Common myeloid progenitor, CD34-positive (primary cell): ENCODE data around the gene PRLH.
"Not testable (repeated sequence)": the region's sequence is repeated elsewhere in the genome, so short reads cannot be mapped to it uniquely, and the experiment has no call there.

Source experiments
- CTCF ChIA-PET: fragments of 350-600 bp; sonication (Branson Sonifier 250); formaldehyde crosslinking; loops from one replicate; lab custom pipeline; 2021; ENCODE audit warnings: antibody characterized with exemption; lab: Charles Lee
- POLR2A ChIA-PET: fragments of 350-600 bp; sonication (Branson Sonifier 250); formaldehyde crosslinking; loops from one replicate; lab custom pipeline; 2021; ENCODE audit warnings: antibody characterized with exemption; lab: Charles Lee
- DNase-seq, 3 donors: peaks; one replicate each; pipeline versions ENCODE4 v3.0.0 to v3.0.0-alpha.2; 2013
- H3K27ac ChIP-seq, 2 experiments: 1 replicate in 1 of 2; 2 replicates in 1 of 2; pipeline ENCODE4 v1.7.0; 2013; ENCODE audit warnings: inconsistent platforms in 2 of 2, low read length in 2 of 2, mild to moderate bottlenecking in 2 of 2, low read depth in 1 of 2, moderate library complexity in 1 of 2; ENCODE audit not compliant: severe bottlenecking in 2 of 2, insufficient read depth in 1 of 2, poor library complexity in 1 of 2
- H3K27me3 ChIP-seq, 5 experiments: replicated peaks in 2 of 5; 1 replicate in 3 of 5; 2 replicates in 2 of 5; pipeline versions ENCODE4 v1.6.1 to v1.7.0; 2013; ENCODE audit warnings: low read length in 4 of 5, mild to moderate bottlenecking in 2 of 5, moderate library complexity in 2 of 5, inconsistent platforms in 1 of 5; ENCODE audit not compliant: insufficient read depth in 5 of 5, control insufficient read depth in 4 of 5
- H3K36me3 ChIP-seq, 4 experiments: 1 replicate in 2 of 4; 2 replicates in 2 of 4; pipeline versions ENCODE4 v1.6.1 to v1.7.0; 2013; ENCODE audit warnings: low read length in 3 of 4, control low read depth in 1 of 4, mild to moderate bottlenecking in 1 of 4; ENCODE audit not compliant: control insufficient read depth in 4 of 4, insufficient read depth in 4 of 4
- H3K4me1 ChIP-seq, 4 experiments: 1 replicate in 3 of 4; 2 replicates in 1 of 4; pipeline versions ENCODE4 v1.6.1 to v1.7.1; 2013; ENCODE audit warnings: low read length in 3 of 4, mild to moderate bottlenecking in 3 of 4, control low read depth in 1 of 4, inconsistent platforms in 1 of 4, moderate library complexity in 1 of 4; ENCODE audit not compliant: control insufficient read depth in 4 of 4, insufficient read depth in 4 of 4; ENCODE audit errors: control extremely low read depth in 1 of 4
- H3K4me3 ChIP-seq, 7 experiments: 1 replicate in 4 of 7; 2 replicates in 3 of 7; pipeline versions ENCODE4 v1.5.1 to v1.7.0; 2013; ENCODE audit warnings: mild to moderate bottlenecking in 7 of 7, low read length in 6 of 7, moderate library complexity in 6 of 7, inconsistent platforms in 2 of 7, low read depth in 2 of 7, control low read depth in 1 of 7; ENCODE audit not compliant: insufficient read depth in 4 of 7, control insufficient read depth in 1 of 7; ENCODE audit errors: extremely low read depth in 1 of 7
- H3K9me3 ChIP-seq, 5 experiments: 1 replicate in 4 of 5; 2 replicates in 1 of 5; pipeline versions ENCODE4 v1.6.1 to v1.7.1; 2013; ENCODE audit warnings: low read length in 4 of 5, mild to moderate bottlenecking in 2 of 5, inconsistent platforms in 1 of 5, low read depth in 1 of 5, moderate library complexity in 1 of 5; ENCODE audit not compliant: control insufficient read depth in 4 of 5, insufficient read depth in 2 of 5; ENCODE audit errors: control extremely low read depth in 1 of 5
- WGBS: methylation state at CpG from one replicate; pipeline ENCODE4 v1.1.5; 2013; ENCODE audit not compliant: insufficient coverage; 5-methylcytosine and 5-hydroxymethylcytosine counted together

Gene PRLH

GRCh38 chr2:237606522-237606921 is 40.1 kb downstream of the PRLH start:
- WGBS, result 100% methylated on average over 1 of the region's 4 CpGs
- POLR2A ChIA-PET, DNase-seq, H3K27ac ChIP-seq, H3K9me3 ChIP-seq, H3K36me3 ChIP-seq, H3K27me3 ChIP-seq, H3K4me3 ChIP-seq: not testable (repeated sequence)
- H3K4me1 ChIP-seq, result peaks cover 6 to 29% (median 29%) of the 10 kb centered on the region in 4 experiments
- CTCF ChIA-PET, result interaction anchor here (0.6 to 5.8 kb wide), 8 partner anchors 8 to 1282 kb away, joined by 3 to 27 read pairs (median 3); no protein-coding TSS in a partner anchor

GRCh38 chr2:237612527-237613357 is 46.4 kb downstream of the PRLH start:
- Histone ChIP-seq H3K36me3 (no peaks in the 10 kb centered on the region), H3K4me3 (no peak overlapping the region), H3K9me3 (no peaks in the 10 kb centered on the region), H3K27ac (no peak overlapping the region), H3K4me1 (peaks cover 31 to 51% (median 48%) of the 10 kb centered on the region in 4 experiments), H3K27me3 (no peaks in the 10 kb centered on the region)
- ChIA-PET POLR2A (no interaction called here), CTCF (interaction anchor here (0.5 to 5.5 kb wide), 4 partner anchors 9 to 1160 kb away, joined by 3 to 26 read pairs (median 5); no protein-coding TSS in a partner anchor)
- no peak for DNase-seq
- 96% methylated on average over 5 of the region's 10 CpGs for WGBS

- Histone ChIP-seq H3K36me3 (no peaks in the 10 kb centered on the region), H3K9me3 (no peaks in the 10 kb centered on the region), H3K4me3 (peak overlapping the region in 1 of 7 experiments; percentile 2), H3K27ac (no peak overlapping the region), H3K27me3 (no peaks in the 10 kb centered on the region), H3K4me1 (peaks cover 31 to 58% (median 52%) of the 10 kb centered on the region in 4 experiments)
- ChIA-PET CTCF (interaction anchor here (1.2 to 5.5 kb wide), 4 partner anchors 9 to 59 kb away, joined by 3 to 26 read pairs (median 5); no protein-coding TSS in a partner anchor), POLR2A (interaction anchor here (1.5 kb wide), 1 partner anchor 10 kb away, joined by 3 read pairs; no protein-coding TSS in a partner anchor)
- no peak for DNase-seq
Observed at GRCh38 chr2:237613679-237614078, 47.3 kb downstream of the PRLH start.

GRCh38 chr2:237614151-237614720 is 47.9 kb downstream of the PRLH start:
- Histone ChIP-seq H3K9me3 (no peaks in the 10 kb centered on the region), H3K27me3 (no peaks in the 10 kb centered on the region), H3K27ac (no peak overlapping the region), H3K4me3 (peak overlapping the region in 2 of 7 experiments; percentile 5 to 14), H3K4me1 (peaks cover 31 to 58% (median 52%) of the 10 kb centered on the region in 4 experiments), H3K36me3 (no peaks in the 10 kb centered on the region)
- CTCF ChIA-PET, result interaction anchor here (0.6 to 5.5 kb wide), 9 partner anchors 8 to 144 kb away, joined by 3 to 26 read pairs (median 3); no protein-coding TSS in a partner anchor
- POLR2A ChIA-PET, result interaction anchor here (1.5 kb wide), 1 partner anchor 11 kb away, joined by 3 read pairs; no protein-coding TSS in a partner anchor
- peak; percentile 79 to 89 (median 87) for DNase-seq
- WGBS, result 38% methylated on average over 9 of the region's 9 CpGs

- no peaks in the 10 kb centered on the region for H3K9me3 ChIP-seq
- no peak overlapping the region for H3K27ac ChIP-seq
- peak in 1 of 3 donors; percentile 23 for DNase-seq
- H3K4me3 ChIP-seq, result peak overlapping the region in 2 of 7 experiments; percentile 22 to 45
- no peaks in the 10 kb centered on the region for H3K36me3 ChIP-seq
- ChIA-PET POLR2A (no interaction called here), CTCF (interaction anchor here (0.9 to 5.5 kb wide), 9 partner anchors 10 to 91 kb away, joined by 3 to 26 read pairs (median 4); no protein-coding TSS in a partner anchor)
- 57% methylated on average over 2 of the region's 4 CpGs for WGBS
- no peaks in the 10 kb centered on the region for H3K27me3 ChIP-seq
- H3K4me1 ChIP-seq, result peaks cover 31 to 58% (median 52%) of the 10 kb centered on the region in 4 experiments
Observed at GRCh38 chr2:237615631-237616249, 49.4 kb downstream of the PRLH start.

DNA sequence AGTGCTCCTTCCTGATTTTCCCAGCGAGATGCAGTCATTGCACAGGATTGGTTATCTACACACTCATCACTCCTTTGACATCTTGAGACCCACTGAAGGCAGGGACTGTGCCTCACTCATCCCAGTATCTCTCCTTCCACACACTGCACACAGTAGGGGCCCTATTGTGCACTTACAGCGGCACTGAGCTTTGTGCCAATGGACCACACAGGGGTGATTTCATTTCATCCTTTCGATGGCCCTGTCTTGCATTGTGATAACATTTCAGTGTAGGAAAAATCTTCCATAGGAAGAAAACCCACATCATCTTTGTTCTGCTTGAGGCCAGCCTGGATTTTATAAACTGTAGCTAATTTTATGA is 50.0 kb downstream of the PRLH start:
- CTCF ChIA-PET, result interaction anchor here (1.2 to 5.5 kb wide), 6 partner anchors 12 to 91 kb away, joined by 3 to 26 read pairs (median 9); no protein-coding TSS in a partner anchor
- 38% methylated on average over 1 of the region's 3 CpGs for WGBS
- POLR2A ChIA-PET, result no interaction called here
- no peaks in the 10 kb centered on the region for H3K36me3 ChIP-seq
- peak overlapping the region in 2 of 7 experiments; percentile 11 to 45 for H3K4me3 ChIP-seq
- DNase-seq, result no peak
- peaks cover 31 to 58% (median 52%) of the 10 kb centered on the region in 4 experiments for H3K4me1 ChIP-seq
- H3K27me3 ChIP-seq, result no peaks in the 10 kb centered on the region
- no peak overlapping the region for H3K27ac ChIP-seq
- no peaks in the 10 kb centered on the region for H3K9me3 ChIP-seq
